AG09309 (cell line): ENCODE data around the gene ADRA2A.
A peak's percentile ranks its signal among the peaks of the same experiment; 100 is the strongest.

Experiments used
- DNase-seq: peaks from one replicate; pipeline ENCODE4 v3.0.0-alpha.2; 2010; ENCODE audit warnings: low read depth
- H3K4me3 ChIP-seq: 2 replicates; pipeline ENCODE4 v1.5.1; 2011; ENCODE audit warnings: mild to moderate bottlenecking, low read depth, low read length, moderate library complexity; ENCODE audit not compliant: control insufficient read depth
- CTCF ChIP-seq: IDR thresholded peaks from 2 replicates; pipeline ENCODE4 v1.5.1; 2011; ENCODE audit warnings: mild to moderate bottlenecking, low read depth, low read length, inconsistent platforms; ENCODE audit not compliant: insufficient read depth, control insufficient read depth; ENCODE audit errors: missing control alignments

Gene ADRA2A

GRCh38 chr10:111057006-111057405, 19.8 kb upstream of the ADRA2A start:
- H3K4me3 ChIP-seq, result no peak overlapping the region
- no peak for DNase-seq
- TF ChIP-seq CTCF, result no peak

GRCh38 chr10:111063471-111063870, 13.4 kb upstream of the ADRA2A start:
- TF ChIP-seq CTCF, result no peak
- no peak for DNase-seq

GRCh38 chr10:111072232-111072631, 4.6 kb upstream of the ADRA2A start:
- no peak for TF ChIP-seq CTCF
- H3K4me3 ChIP-seq, result no peak overlapping the region
- DNase-seq, result no peak

More at GRCh38 chr10:111063471-111063870, 13.4 kb upstream of the ADRA2A start:
- H3K4me3 ChIP-seq, result no peak overlapping the region

DNA sequence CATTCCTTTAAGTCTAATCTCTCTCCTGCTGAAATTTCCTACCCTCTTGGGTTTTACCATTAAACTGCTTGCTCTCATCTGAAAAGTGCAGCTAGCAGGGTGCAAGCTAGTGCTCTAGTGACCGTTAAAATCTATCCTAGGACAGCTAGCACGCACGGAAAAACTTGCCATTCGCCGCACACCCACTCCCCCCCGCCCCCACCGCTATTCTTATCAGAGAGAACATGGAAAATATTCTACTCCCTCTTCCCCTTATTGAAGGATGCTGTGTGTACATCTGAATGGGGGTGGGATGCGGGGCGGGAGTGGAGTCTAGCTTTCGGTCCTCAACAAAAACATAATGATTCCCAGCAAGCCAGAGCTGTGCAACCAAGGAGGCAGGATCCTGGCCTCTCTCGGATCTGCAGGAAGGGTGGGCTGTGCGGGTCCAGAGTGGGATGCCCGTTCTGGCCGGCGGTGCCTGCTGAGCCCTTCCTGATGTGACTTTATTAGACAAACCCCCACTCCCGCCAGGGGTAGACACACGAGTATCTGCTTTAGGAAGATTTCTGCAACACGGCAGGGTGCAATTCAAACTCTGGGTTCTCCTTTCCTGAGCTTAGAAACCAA, 1.1 kb upstream of the ADRA2A start:
- no peak for DNase-seq
- H3K4me3 ChIP-seq, result peak overlapping the region; percentile 55; the same call in 1 of the 2 replicates
- no peak for TF ChIP-seq CTCF

DNA sequence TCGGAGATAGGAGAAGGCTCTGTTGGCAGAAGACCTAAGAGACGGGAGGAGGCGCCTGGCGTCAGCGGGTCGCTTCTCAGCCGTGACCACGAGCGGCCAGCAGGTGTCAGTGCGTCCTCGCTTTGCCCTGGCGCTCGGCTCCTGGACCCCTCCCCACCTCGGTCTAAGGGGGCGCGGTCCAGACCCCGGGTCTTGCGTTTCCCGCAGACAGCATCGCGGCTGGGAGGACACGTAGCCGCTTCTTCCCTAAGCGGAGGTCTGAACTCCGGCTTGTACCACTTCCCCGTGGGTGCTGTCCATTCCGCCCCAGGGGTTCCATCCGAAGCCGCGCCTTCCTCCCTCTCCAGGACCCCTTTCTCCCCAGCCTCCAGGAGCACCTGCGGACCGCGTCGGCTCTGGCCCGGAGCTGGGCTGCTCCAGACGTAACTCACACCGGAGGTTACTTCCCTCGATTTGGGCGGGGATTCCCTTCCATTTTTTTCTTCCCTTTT, 593 bp upstream of the ADRA2A start:
- no peak for DNase-seq
- H3K4me3 ChIP-seq, result peak overlapping the region; percentile 55
- peak; percentile 81 for TF ChIP-seq CTCF

- no peak for DNase-seq
- TF ChIP-seq CTCF, result no peak
- H3K4me3 ChIP-seq, result peak overlapping the region; percentile 31
Measured at GRCh38 chr10:111077479-111077784, 603 bp downstream of the ADRA2A start.
